Medulla oblongata (tissue), 1 donor: ENCODE data around the gene MTHFD1L.
A peak's percentile ranks its signal among the peaks of the same experiment; 100 is the strongest.

Experiments used
- DNase-seq: peaks from one replicate; pipeline ENCODE4 v3.0.0-alpha.2; 2015; ENCODE audit errors: extremely low spot score

Gene MTHFD1L

GRCh38 chr6:150866147-150866990, 867 bp downstream of the MTHFD1L start:
- DNase-seq = peak; percentile 75

GRCh38 chr6:150866991-150867501, 1.5 kb downstream of the MTHFD1L start:
- no peak for DNase-seq

- no peak for DNase-seq
Observed at GRCh38 chr6:150868759-150869158, 3.3 kb downstream of the MTHFD1L start.

DNA sequence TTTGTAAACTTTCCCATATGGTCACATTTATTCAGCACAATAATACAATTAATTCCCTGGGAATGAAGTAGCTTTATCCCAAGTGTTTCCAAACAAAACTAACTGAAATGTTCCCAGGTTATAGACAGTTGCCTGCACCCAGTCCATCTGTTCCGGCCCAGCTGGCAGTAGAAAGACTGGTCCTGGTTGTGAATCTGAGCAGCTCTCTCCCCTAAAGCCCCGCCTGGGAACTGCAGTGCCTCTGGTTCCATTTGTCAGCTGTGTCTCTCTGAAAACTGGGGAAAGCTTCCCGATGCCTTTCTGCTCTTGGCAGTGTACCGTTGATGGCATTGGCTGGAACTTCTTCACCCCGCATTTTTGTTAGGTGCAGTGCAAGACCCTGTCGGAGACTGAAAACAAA, 8.7 kb downstream of the MTHFD1L start:
- DNase-seq = no peak

GRCh38 chr6:150875841-150876240, 10.3 kb downstream of the MTHFD1L start:
- DNase-seq = no peak

DNA sequence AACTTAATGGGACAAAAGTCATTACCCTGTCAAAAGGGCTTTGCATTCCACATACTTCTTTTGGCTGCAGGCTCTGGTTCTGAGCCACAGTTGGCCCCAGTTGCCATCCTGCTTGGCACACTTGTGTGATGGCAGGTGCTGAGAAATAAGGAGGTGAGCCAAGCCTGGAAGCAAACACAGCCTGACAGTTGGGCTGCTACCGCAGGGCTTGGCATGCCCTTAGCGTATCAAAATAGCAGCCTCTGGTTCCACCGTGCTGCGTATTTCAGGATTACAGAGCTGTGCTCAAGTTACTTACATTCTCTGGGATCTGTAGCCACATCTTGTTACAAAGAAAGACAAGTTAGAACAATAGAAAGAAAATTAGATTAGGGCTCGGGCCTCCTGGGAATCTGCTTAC, 11.1 kb downstream of the MTHFD1L start:
- no peak for DNase-seq

DNA sequence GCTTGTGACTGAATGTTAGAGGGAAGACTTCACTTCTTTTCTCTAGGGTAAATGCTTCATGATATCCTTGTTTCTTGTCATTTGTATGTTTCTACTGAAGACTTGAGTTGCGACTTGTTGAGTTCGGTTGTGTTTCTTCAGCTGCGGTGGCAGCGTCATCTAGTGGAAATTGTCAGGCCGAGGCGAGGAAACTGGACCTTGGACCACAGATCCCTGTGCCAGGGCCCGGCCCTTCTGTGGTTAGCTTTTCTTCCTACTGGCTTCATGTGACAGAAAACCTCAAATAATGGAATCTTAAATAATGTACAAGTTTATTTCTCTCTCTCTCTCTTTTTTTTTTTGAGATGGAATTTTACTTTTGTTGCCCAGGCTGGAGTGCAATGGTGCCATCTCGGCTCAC, 12.4 kb downstream of the MTHFD1L start:
- DNase-seq = no peak

DNA sequence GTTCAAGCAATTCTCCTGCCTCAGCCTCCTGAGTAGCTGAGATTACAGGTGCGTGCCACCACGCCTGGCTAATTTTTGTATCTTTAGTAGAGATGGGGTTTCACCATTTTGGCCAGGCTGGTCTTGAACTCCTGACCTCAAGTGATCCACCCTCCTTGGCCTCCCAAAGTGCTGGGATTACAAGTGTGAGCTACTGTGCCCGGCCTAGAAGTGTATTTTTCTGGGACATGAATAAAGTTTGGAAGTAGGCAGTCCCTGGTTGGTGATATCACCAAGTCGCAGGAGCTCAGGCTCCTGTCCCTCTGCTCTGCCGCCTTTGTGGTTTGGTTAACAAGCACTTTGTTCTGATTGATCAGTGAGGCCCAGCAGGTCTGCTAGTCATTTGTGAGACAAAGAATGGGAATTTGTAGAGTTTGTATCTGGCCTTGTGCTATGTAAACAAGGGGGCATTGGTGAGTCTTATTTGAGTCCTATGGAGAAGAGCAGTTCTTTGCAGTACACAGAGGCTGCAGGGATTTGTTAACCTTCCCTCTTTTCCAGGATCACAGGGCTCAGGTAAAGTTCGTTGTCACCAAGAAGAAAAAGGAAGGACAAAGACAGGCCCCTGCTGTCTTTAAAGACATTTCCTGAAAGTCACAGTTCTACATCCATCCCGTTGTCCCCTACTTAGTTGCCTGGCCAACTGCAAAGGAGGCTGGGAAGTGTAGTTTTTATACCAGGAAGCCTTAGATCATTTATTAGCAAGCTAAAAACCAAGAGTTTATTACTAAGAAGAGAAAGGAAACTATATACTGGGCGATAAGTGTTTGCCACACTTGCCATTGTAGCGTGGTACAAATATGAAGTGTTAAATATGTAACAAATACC, 13.1 kb downstream of the MTHFD1L start:
- DNase-seq = no peak

GRCh38 chr6:150880336-150880735, 14.8 kb downstream of the MTHFD1L start:
- DNase-seq = no peak

DNA sequence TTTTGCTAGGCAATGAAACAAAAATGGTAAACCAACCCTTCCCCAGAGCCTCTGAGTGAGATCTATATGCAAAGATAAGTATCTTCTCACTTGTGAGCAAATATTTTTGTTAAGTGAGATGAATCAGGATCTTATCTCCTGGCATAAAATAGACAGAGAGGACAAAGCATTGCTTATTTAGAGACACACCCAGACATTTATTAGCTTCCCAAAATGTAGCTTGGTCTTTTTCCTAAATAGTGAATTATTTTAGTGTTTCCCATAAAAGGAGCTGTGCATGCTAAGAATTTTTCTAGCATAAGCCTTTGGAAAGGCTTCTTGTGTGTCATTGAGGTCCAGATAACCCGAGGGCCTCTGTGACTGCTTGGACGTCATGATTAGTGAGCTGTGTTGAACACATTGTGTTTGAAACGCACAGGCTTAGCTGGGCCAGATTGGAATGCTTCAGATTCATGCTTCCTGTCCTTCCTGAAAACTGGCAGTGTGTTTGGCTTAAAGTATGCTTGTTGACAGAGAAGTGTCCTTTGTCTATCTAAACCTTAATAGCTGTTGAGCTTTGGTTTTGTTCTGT, 16.5 kb downstream of the MTHFD1L start:
- DNase-seq = peak; percentile 64

GRCh38 chr6:150883521-150883920, 18.0 kb downstream of the MTHFD1L start:
- no peak for DNase-seq

DNA sequence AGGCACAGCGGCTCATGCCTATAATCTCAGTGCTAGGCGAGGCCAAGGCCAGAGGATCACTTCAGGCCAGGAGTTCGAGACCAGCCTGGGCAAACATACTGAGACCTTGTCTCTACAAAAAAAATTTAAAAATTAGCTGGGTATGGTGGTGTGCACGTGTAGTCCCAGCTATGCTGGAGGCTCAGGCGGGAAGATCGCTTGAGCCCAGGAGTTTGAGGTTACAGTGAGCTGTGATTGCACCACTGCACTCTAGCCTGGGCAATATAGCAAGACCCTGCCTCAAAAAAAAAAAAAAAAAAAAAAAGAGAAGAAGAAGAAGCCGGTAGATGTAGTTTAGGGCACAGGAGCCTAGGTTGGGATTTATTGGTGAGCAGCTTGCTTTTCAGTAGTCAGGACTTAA, 20.7 kb downstream of the MTHFD1L start:
- no peak for DNase-seq

GRCh38 chr6:150887978-150888563, 22.6 kb downstream of the MTHFD1L start:
- DNase-seq = no peak

DNA sequence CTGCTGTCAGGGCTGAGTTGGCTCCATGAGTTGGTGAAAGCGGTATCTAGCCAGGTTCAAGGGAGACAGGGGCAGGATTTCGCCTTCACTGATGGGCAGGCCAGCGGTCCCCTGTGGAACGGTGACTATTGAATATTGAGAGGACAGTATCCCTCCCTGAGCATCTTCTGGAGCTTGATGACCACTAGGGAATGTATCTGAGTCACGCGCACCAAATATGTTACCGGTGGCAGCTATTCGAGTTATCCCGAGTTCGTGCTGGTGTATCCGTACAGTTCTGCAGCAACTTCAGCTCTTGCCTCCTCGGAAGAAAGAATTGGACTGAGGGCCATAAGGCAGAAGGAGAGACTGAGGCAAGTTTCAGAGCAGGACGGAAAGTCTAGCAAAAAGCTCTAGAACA, 24.8 kb downstream of the MTHFD1L start:
- DNase-seq = no peak

GRCh38 chr6:150891888-150892485, 26.5 kb downstream of the MTHFD1L start:
- DNase-seq = peak; percentile 88

- DNase-seq = no peak
Observed at GRCh38 chr6:150894191-150894744, 28.8 kb downstream of the MTHFD1L start.

- no peak for DNase-seq
Observed at GRCh38 chr6:150894935-150895552, 29.5 kb downstream of the MTHFD1L start.

DNA sequence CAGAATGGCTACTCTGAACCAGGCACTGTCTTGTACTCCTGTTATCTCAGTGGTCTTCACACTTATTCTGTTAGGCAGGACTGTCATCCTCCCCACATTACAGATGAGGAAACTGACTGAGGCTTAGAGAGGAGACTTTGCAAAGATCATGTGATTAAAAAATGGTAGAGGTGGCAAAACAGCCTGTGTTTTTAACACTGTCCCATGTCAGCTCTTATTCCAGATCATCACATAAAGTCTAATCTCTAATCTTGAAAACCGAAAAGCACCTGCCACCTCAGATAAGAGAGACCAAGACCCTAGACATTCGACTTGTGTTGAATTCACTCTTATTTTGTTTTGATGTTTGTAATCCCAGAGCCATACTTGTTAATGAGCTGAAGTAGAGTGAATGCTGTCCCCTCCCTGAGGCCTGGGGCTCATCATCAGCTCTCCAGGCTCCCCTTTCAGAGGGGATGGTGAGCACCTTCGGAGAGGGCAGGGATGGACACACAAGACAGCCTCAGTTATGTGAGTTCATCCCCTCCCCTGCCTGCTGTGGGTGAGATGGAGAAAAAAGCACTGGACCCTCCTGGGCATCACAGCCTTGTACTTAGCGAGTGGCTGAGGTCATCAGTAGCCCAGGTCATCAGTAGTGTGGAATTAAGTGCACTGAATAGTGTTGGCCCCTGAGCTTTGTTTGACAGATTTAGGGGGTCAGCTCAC, 30.6 kb downstream of the MTHFD1L start:
- DNase-seq = no peak

GRCh38 chr6:150897400-150897943, 32.0 kb downstream of the MTHFD1L start:
- no peak for DNase-seq
